Neural progenitor cell (in vitro differentiated cells): ENCODE results near the gene QDPR. TPM values are rescaled to one million over a fixed set of nuclear protein-coding genes. Genes with fewer than 3 reads are reported as not detected.

ENCODE experiments used
- DNase-seq: peaks from one replicate; pipeline ENCODE4 v3.0.0-alpha.2; 2016; ENCODE audit warnings: low spot score
- H2AFZ ChIP-seq: fragments of 200-600 bp; sonication (generic); replicated peaks from 2 replicates; pipeline ENCODE4 v1.6.1; 2016; ENCODE audit warnings: antibody characterized with exemption
- H3F3A ChIP-seq: fragments of 200-600 bp; sonication (generic); 2 replicates; pipeline ENCODE4 v1.6.1; 2016; ENCODE audit warnings: antibody characterized with exemption, low read depth
- H3K27ac ChIP-seq: fragments of 200-600 bp; sonication (generic); 2 replicates; pipeline ENCODE4 v1.5.1; 2016; ENCODE audit warnings: mild to moderate bottlenecking
- H3K27me3 ChIP-seq: fragments of 200-600 bp; sonication (generic); 2 replicates; pipeline ENCODE4 v1.6.1; 2016; ENCODE audit warnings: mild to moderate bottlenecking, moderate library complexity
- H3K36me3 ChIP-seq: fragments of 200-600 bp; sonication (generic); 2 replicates; pipeline ENCODE4 v1.5.1; 2016
- H3K4me1 ChIP-seq: fragments of 200-600 bp; sonication (generic); 2 replicates; pipeline ENCODE4 v1.6.1; 2016; ENCODE audit warnings: mixed run types
- H3K4me2 ChIP-seq: fragments of 200-600 bp; sonication (generic); 2 replicates; pipeline ENCODE4 v1.6.1; 2016
- H3K4me3 ChIP-seq: fragments of 200-600 bp; sonication (generic); 2 replicates; pipeline ENCODE4 v1.5.1; 2016
- H3K79me2 ChIP-seq: fragments of 200-600 bp; sonication (generic); 2 replicates; pipeline ENCODE4 v1.6.1; 2016; ENCODE audit warnings: low read depth
- H3K9ac ChIP-seq: fragments of 200-600 bp; sonication (generic); 2 replicates; pipeline ENCODE4 v1.6.1; 2016
- H3K9me3 ChIP-seq: fragments of 200-600 bp; sonication (generic); 2 replicates; pipeline ENCODE4 v1.5.1; 2016; ENCODE audit warnings: low read depth
- H4K20me1 ChIP-seq: fragments of 200-600 bp; sonication (generic); 2 replicates; pipeline ENCODE4 v1.6.1; 2016; ENCODE audit warnings: low read depth
- H3K27ac Mint-ChIP-seq: 3 replicates; pipeline ENCODE4 v1.8.0; 2021; ENCODE audit warnings: mixed read lengths
- H3K27me3 Mint-ChIP-seq: 2 replicates; pipeline ENCODE4 v1.8.0; 2022; ENCODE audit warnings: low read depth, mild to moderate bottlenecking, inconsistent platforms, moderate library complexity, mixed read lengths; ENCODE audit not compliant: insufficient read depth
- H3K36me3 Mint-ChIP-seq: 3 replicates; pipeline ENCODE4 v1.8.0; 2021; ENCODE audit warnings: mixed read lengths
- H3K4me1 Mint-ChIP-seq: 3 replicates; pipeline ENCODE4 v1.8.0; 2021; ENCODE audit warnings: mixed read lengths
- H3K4me3 Mint-ChIP-seq: 3 replicates; pipeline ENCODE4 v1.8.0; 2021; ENCODE audit warnings: mild to moderate bottlenecking, moderate library complexity, mixed read lengths
- H3K9me3 Mint-ChIP-seq: 3 replicates; pipeline ENCODE4 v1.8.0; 2020; ENCODE audit warnings: mixed read lengths
- EZH2 ChIP-seq: fragments of 200-600 bp; sonication (generic); IDR thresholded peaks from 2 replicates; pipeline ENCODE4 v1.6.1; 2017; ENCODE audit warnings: antibody characterized with exemption, mild to moderate bottlenecking, moderate library complexity
- EZH2phosphoT487 ChIP-seq: fragments of 200-600 bp; sonication (generic); IDR thresholded peaks from 2 replicates; pipeline ENCODE4 v1.6.1; 2017; ENCODE audit warnings: antibody characterized with exemption
- total RNA-seq: library from RNA; depleted of rRNA; stranded (reverse); fragments of >200 nt; gene quantifications from 2 replicates; pipeline ENCODE4 v1.2.3, GENCODE V29; 2015; ENCODE audit warnings: low replicate concordance
- TF ChIP-seq, protein P1 (sequence below): fragments of 200-600 bp; sonication (generic); IDR thresholded peaks from 2 replicates; pipeline ENCODE4 v1.5.1; 2017; ENCODE audit warnings: antibody characterized with exemption, mild to moderate bottlenecking

The QDPR gene
- total RNA-seq, 1 donor from 2014 or later, result 22.4 TPM

DNA sequence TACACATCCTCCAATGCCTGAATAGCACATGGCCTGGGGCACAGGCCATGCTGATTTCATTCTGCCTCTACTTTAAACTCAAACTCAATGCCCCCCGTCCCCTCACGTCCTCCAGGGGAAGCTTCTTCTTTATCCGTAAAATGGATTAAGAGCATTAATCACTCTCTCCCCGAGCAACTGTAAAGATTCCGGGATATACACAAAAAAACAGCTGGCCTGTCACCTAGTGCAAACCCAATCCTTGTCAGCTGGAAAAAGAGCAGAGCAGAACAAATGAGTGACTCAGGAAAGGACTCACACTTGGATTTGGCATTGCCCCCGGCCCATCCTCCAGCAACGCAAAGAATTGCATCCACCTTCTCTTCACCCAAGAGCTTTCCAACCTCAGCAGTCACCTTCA, 7.8 kb downstream of the QDPR start:
- H3K27me3 ChIP-seq, result no peaks in the 10 kb centered on the region
- DNase-seq, result no peak
- H3K9ac ChIP-seq, result no peak overlapping the region
- no peaks in the 10 kb centered on the region for H3K4me1 ChIP-seq
- no peaks in the 10 kb centered on the region for H3K36me3 ChIP-seq
- Mint-ChIP-seq H3K4me1 (peaks cover 6% of the 10 kb centered on the region), H3K4me3 (no peak overlapping the region), H3K9me3 (no peaks in the 10 kb centered on the region), H3K27ac (no peak overlapping the region), H3K36me3 (peaks cover 18% of the 10 kb centered on the region), H3K27me3 (peaks cover 6% of the 10 kb centered on the region)
- no peak overlapping the region for H2AFZ ChIP-seq
- no peaks in the 10 kb centered on the region for H3F3A ChIP-seq
- H3K27ac ChIP-seq, result no peak overlapping the region
- no peaks in the 10 kb centered on the region for H3K79me2 ChIP-seq
- no peaks in the 10 kb centered on the region for H3K9me3 ChIP-seq
- no peaks in the 10 kb centered on the region for H4K20me1 ChIP-seq
- TF ChIP-seq EZH2phosphoT487, result no peak
- TF ChIP-seq, protein P1, sequence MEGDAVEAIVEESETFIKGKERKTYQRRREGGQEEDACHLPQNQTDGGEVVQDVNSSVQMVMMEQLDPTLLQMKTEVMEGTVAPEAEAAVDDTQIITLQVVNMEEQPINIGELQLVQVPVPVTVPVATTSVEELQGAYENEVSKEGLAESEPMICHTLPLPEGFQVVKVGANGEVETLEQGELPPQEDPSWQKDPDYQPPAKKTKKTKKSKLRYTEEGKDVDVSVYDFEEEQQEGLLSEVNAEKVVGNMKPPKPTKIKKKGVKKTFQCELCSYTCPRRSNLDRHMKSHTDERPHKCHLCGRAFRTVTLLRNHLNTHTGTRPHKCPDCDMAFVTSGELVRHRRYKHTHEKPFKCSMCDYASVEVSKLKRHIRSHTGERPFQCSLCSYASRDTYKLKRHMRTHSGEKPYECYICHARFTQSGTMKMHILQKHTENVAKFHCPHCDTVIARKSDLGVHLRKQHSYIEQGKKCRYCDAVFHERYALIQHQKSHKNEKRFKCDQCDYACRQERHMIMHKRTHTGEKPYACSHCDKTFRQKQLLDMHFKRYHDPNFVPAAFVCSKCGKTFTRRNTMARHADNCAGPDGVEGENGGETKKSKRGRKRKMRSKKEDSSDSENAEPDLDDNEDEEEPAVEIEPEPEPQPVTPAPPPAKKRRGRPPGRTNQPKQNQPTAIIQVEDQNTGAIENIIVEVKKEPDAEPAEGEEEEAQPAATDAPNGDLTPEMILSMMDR, result no peak
- TF ChIP-seq EZH2, result no peak
- no peak overlapping the region for H3K4me3 ChIP-seq
- H3K4me2 ChIP-seq, result no peak overlapping the region

DNA sequence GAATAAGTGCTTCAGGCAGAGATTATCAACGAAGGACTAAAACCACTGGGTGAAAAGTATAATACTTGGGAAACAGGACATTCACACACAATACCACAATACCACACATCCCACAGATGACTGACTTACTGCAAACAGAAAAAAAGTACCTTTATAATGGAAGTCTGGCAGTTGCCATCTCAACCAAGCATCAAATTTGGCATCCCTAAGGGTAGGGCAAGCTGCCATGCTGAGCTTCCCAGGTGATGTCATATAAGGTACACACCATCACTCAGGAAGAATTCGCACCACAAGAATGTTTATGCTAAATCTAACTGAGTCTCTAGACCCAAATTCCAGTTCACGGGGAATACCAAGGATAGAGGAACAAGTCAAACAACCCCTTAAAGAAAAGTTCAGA, 9.1 kb downstream of the QDPR start:
- H3F3A ChIP-seq, result no peaks in the 10 kb centered on the region
- no peak overlapping the region for H3K4me3 Mint-ChIP-seq
- H3K4me3 ChIP-seq, result no peak overlapping the region
- H4K20me1 ChIP-seq, result no peaks in the 10 kb centered on the region
- H3K4me2 ChIP-seq, result no peak overlapping the region
- no peak overlapping the region for H3K27ac Mint-ChIP-seq
- no peak for DNase-seq
- H3K4me1 Mint-ChIP-seq, result peaks cover 6% of the 10 kb centered on the region
- TF ChIP-seq EZH2, result no peak
- TF ChIP-seq, protein P1, result no peak
- TF ChIP-seq EZH2phosphoT487, result no peak
- peaks cover 25% of the 10 kb centered on the region for H3K36me3 Mint-ChIP-seq
- H3K9me3 Mint-ChIP-seq, result no peaks in the 10 kb centered on the region
- no peaks in the 10 kb centered on the region for H3K79me2 ChIP-seq
- no peaks in the 10 kb centered on the region for H3K4me1 ChIP-seq
- peaks cover 6% of the 10 kb centered on the region for H3K27me3 Mint-ChIP-seq
- H3K36me3 ChIP-seq, result no peaks in the 10 kb centered on the region
- H3K27ac ChIP-seq, result no peak overlapping the region
- H3K27me3 ChIP-seq, result no peaks in the 10 kb centered on the region
- no peaks in the 10 kb centered on the region for H3K9me3 ChIP-seq
- H3K9ac ChIP-seq, result no peak overlapping the region
- no peak overlapping the region for H2AFZ ChIP-seq

DNA sequence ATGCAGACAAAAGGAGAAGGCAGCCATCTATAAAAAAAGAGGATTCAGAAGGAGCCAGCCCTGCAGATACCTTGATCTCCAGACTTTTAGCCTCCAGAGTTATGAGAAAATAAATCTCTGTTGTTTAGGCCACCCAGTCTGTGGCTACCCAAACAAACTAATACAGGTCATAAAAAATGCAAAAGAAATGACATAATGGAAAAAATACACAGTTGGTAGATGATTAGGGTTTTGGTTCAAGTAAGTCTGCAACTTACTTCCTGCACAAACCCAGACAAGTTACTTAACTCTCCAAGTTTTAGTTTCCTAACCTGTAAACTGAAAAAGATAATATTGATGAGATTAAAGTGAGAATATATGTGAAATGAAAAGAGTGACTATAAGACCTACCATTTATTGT, 11.3 kb downstream of the QDPR start:
- H3F3A ChIP-seq, result no peaks in the 10 kb centered on the region
- Mint-ChIP-seq H3K9me3 (no peaks in the 10 kb centered on the region), H3K27me3 (peaks cover 6% of the 10 kb centered on the region), H3K36me3 (peaks cover 25% of the 10 kb centered on the region), H3K27ac (no peak overlapping the region), H3K4me1 (peaks cover 6% of the 10 kb centered on the region), H3K4me3 (no peak overlapping the region)
- no peaks in the 10 kb centered on the region for H3K36me3 ChIP-seq
- no peak overlapping the region for H3K9ac ChIP-seq
- no peak for DNase-seq
- H3K4me3 ChIP-seq, result no peak overlapping the region
- no peak overlapping the region for H3K4me2 ChIP-seq
- H3K79me2 ChIP-seq, result no peaks in the 10 kb centered on the region
- no peak overlapping the region for H2AFZ ChIP-seq
- TF ChIP-seq EZH2, result no peak
- TF ChIP-seq EZH2phosphoT487, result no peak
- TF ChIP-seq, protein P1, result no peak
- H3K4me1 ChIP-seq, result no peaks in the 10 kb centered on the region
- H3K27me3 ChIP-seq, result no peaks in the 10 kb centered on the region
- no peaks in the 10 kb centered on the region for H3K9me3 ChIP-seq
- H3K27ac ChIP-seq, result no peak overlapping the region
- H4K20me1 ChIP-seq, result no peaks in the 10 kb centered on the region
